Coronary artery (tissue), 2 donors: Measurements from ENCODE around the gene VAT1L.

ENCODE experiments used
- DNase-seq: peaks from one replicate; pipeline ENCODE4 v3.0.0-alpha.2; 2017; ENCODE audit warnings: low spot score
- H3K27ac ChIP-seq, 2 donors: fragments of 200-600 bp; sonication (generic); one replicate each; pipeline ENCODE4 v1.5.1; 2016 to 2019
- H3K4me3 ChIP-seq: fragments of 200-600 bp; sonication (generic); 2 replicates; pipeline ENCODE4 v1.5.1; 2016; ENCODE audit warnings: mild to moderate bottlenecking, moderate library complexity
- CTCF ChIP-seq: fragments of 200-600 bp; sonication (generic); IDR thresholded peaks from one replicate; pipeline ENCODE4 v1.5.1; 2019; ENCODE audit warnings: antibody characterized with exemption

Gene VAT1L

GRCh38 chr16:77781091-77781490, 7.3 kb upstream of the VAT1L start:
- DNase-seq = no peak
- H3K4me3 ChIP-seq = no peak overlapping the region
- H3K27ac ChIP-seq = no peak overlapping the region
- TF ChIP-seq CTCF = no peak

DNA sequence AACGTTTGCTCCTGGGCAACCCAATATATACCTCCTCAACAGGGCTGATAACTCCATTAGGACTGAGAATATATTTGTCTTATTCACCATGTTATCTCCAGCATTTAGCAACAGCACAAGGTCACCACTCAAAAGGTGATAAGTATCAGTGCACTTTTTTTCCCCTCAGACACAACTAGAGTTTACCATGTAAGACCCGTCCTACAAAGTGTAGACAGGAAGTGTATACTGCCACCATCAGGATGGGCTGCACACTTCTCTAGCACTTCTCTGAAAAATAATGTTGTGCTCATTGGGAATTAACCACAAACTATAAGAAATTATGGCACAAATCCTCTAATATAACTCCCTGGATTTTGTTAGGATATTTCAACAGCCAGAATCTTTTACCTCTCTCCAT, 5.7 kb upstream of the VAT1L start:
- DNase-seq = no peak
- H3K4me3 ChIP-seq = no peak overlapping the region
- H3K27ac ChIP-seq = no peak overlapping the region
- TF ChIP-seq CTCF = no peak

DNA sequence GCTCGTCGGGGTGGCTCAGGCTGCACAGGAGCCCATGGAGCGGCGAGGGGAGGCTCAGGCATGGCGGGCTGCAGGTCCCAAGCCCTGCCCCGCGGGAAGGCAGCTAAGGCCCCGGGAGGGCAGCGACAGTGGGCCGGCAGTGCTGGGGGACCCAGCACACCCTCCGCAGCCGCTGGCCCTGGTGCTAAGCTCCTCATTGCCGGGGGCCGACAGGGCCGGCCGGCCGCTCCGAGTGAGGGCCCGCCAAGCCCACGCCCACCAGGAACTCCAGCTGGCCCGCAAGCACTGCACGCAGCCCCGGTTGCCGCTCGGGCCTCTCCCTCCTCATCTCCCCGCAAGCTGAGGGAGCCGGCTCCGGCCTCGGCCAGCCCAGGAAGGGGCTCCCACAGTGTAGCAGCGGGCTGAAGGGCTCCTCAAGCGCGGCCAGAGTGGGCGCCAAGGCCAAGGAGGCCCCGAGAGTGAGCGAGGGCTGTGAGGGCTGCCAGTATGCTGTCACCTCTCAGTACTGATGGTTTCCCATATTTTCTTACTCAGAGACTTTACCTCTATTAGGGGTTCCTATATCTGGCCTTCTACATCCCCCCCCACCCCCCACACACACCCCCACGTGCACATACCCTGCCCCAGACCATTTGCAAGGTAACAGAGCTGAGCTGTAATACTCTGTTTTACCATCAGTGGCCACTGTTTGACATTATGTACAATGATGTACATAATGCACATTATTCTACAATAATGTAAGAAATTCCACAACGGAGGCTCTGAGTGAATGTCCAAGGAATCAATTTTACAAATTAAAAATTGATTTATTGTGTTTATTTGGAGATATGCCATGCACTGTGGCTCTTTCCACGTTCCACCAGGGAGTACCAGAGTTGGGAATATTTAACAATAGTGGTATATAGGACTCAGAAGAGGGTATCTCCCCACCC, 3.7 kb upstream of the VAT1L start:
- TF ChIP-seq CTCF = no peak
- Histone ChIP-seq H3K4me3 (no peak overlapping the region), H3K27ac (no peak overlapping the region)
- DNase-seq = no peak

DNA sequence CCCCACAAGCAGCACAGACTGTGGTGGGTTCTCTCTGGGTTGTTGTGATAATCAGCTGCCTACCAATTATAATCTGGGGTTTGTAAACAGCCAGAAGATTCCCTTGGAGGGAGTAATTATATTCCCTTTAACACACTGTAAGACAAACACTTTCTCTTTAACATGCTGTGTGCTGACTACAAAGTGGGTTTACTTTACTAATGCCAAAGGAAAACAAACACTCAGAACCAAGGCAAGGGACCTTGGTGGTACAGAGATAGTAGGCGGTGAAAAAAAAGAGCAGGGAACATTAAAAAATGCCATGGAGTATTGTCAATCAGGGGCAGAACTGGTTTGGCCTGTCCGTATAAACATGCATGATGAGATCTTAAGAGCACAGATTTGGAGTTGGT, 3.0 kb upstream of the VAT1L start:
- H3K4me3 ChIP-seq = no peak overlapping the region
- H3K27ac ChIP-seq = no peak overlapping the region
- no peak for TF ChIP-seq CTCF
- no peak for DNase-seq

DNA sequence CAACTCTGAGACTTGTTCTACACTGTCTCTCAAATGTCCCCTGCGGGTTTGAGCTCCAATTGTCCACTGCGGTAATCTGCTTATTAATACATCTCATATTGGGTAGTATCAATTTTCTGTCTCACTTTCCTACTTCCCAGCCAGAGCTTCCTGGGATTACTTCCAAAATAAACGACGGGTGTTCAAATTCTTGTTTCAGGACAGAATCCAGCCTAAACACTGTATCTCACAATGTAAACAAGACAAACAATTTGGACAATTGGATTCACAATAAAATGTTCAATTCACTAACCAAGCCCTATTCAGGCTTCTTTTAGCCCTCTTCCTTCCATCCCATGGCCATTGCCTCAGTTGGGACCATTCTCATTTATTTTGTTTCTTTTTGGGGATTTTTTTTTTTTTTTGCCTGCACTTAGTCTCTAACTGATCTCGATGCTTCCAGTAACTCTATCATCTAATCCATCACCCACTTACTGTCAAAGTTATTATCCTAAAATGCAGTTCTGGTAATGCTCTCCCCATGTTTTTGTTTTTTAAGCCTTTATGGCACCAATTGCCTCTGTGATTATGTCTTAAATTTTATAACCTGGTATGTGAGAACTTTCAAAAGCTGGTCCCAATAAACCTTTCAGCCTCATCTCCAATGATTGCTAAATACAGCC, 2.0 kb upstream of the VAT1L start:
- Histone ChIP-seq H3K4me3 (no peak overlapping the region), H3K27ac (no peak overlapping the region)
- DNase-seq = no peak
- TF ChIP-seq CTCF = no peak

DNA sequence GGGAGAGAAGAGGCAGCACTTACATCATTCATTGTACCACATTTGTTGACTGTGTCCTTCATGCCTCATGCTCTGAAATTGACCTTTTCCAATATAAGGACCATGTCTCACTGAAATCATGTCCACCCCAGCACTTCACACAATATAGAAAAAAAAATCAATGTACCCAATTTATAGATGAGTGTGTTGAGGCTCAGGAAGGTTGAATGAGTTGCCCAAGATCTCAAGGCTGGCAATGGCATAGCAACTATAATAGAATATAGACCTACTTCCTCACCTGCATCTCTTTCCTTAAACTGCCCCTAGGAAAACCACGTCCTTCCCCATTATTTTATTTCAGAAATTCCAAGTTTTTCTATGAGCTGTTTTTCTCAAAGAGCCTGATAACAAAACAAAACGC, 912 bp upstream of the VAT1L start:
- no peak for TF ChIP-seq CTCF
- no peak overlapping the region for H3K4me3 ChIP-seq
- no peak for DNase-seq
- H3K27ac ChIP-seq = no peak overlapping the region
